Left forelimb (tissue), 1 donor: ENCODE data around the gene KRTAP5-10.
"Not testable (repeated sequence)": the region's sequence is repeated elsewhere in the genome, so short reads cannot be mapped to it uniquely, and the experiment has no call there.

Experiments used
- DNase-seq: peaks from one replicate; pipeline ENCODE4 v3.0.0-alpha.2; 2018; ENCODE audit warnings: low spot score

The KRTAP5-10 gene

DNA sequence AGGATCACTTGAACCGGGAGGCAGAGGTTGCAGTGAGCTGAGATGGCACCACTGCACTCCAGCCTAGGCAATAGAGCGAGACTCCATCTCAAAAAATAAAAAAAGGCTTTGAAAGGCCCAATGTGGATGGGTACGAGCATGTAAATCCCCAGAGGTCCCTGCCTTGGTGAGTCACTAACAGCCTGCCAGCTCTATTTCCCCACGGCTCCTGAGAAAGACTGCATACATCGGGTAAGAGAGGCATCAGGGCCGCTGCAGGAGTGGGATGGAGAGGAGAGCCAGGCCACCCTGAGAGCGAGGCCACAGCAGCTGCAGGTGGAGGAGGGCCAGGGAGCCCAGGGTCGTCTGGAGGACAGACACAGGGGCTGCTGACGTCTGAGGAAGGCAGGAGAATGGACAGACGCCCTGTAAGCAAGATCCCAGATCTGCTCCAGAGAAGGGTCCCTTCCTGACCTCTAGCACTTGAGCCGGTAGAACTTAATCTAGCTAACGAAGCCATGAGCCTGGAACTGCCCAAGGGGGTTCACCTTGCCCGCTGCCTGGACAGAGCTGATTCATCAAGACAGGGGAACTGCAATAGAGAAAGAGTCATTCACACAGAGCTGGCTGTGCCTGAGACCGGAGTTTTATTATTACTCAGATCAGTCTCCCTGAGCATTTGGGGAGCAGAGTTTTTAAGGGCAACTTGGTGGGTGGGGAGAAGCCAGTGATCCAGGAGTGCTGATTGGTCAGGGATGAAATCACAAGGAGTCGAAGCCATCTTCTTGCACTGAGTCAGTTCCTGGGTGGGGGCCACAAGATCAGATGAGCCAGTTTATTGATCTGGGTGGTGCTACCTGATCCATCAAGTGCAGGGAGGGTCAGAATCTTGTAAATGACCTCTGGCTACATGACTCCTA lies 22.2 kb upstream of the KRTAP5-10 start:
- no peak for DNase-seq

DNA sequence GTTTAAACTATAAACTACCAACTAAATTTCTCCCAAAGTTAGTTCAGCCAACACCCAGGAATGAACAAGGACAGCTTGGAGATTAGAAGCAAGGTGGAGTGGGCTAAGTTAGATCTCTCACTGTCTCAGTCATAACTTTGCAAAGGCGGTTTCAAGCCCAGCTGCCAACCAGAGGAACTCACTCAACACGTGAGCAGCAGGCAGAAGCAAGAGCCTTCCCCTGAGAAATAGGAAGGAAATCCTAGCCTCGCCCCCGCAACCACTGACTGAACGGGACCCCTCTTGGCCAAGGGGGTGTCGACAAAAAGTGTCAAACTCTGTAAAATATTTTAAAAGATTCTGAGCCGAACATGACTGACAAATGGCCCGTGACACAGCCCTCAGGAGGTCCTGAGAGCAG lies 21.5 kb upstream of the KRTAP5-10 start:
- DNase-seq = no peak

DNA sequence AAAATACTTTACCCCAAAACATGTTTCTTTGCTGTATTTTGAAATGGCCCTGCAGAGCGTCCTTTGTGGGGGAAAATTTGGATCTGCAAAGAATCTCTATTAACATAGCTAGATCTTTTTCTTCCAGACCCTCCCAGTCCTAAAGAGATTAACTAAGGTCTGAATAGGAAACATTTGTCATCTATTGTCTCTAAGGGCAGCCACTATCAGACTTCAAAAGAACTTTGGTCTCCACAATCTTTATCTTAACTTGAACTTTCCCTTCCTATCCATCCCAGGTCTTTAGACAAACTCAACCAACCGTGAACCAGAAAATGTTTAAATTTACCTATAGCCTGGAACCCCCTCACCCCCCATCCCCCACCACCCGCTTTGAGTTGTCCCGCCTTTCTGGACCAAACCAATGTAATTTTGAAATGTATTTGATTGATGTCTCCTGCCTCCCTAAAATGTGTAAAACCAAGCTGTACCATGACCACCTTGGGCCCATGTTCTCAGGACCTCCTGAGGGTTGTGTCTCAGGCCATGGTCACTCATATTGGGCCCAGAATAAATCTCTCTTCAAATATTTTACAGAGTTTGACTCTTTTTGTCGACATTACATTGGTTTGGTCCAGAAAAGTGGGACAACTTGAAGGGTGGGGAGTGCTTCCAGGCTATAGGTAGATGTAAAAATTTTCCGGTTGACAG lies 20.7 kb upstream of the KRTAP5-10 start:
- DNase-seq = no peak

DNA sequence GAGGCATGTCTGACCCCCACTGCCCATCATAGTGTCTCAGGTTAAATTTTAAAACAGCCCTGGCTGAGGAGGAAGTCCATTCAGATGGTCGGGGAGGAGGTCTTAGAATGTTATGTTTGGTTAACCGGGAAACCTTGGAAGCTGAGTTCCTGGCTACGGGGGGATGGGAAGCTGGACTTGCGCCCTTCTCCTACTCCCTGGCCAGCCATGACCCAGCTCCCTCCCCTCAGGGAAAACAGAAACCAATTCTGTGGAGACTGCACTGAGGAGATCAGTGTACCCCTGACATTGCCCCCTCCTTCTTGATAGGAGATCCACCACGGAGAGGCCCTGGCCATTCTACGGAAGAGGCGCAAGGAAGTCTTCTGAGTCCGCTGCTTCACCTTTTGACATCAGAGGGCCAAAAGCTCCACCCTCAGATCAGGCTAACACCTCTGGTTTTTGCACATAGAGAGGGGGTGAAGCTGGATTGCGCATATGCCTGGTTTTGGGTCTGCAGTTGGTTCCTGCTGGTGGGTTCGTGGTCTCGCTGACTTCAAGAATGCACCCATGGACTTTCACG lies 19.9 kb upstream of the KRTAP5-10 start:
- DNase-seq = no peak

DNA sequence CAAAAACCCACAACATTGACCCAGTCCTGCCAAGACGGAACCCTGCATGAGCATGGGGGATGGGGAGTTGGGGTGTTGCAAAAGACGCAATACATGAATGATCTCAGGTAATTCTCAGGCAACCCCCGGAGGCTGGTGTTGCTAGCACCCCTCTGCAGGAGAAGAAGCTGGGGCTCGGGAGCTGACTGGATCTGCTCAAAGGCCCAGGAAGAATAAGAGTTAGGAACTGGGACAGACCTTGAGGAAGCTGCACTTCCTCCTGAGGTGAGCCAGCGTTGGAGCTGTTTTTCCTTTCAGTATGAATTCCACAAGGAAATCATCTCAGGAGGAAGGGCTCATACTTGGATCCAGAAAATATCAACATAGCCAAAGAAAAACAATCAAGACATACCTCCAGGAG lies 17.2 kb upstream of the KRTAP5-10 start, which contains the start of gene KRTAP5-9:
TSS of gene KRTAP5-9 (plus strand) at position 301 of the 400 bp plus-strand sequence. CDS start 238 bp downstream, outside the sequence.
- DNase-seq = no peak

DNA sequence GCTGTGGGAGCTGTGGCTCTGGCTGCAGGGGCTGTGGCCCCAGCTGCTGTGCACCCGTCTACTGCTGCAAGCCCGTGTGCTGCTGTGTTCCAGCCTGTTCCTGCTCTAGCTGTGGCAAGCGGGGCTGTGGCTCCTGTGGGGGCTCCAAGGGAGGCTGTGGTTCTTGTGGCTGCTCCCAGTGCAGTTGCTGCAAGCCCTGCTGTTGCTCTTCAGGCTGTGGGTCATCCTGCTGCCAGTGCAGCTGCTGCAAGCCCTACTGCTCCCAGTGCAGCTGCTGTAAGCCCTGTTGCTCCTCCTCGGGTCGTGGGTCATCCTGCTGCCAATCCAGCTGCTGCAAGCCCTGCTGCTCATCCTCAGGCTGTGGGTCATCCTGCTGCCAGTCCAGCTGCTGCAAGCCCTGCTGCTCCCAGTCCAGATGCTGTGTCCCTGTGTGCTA lies 16.6 kb upstream of the KRTAP5-10 start:
- DNase-seq = no peak

DNA sequence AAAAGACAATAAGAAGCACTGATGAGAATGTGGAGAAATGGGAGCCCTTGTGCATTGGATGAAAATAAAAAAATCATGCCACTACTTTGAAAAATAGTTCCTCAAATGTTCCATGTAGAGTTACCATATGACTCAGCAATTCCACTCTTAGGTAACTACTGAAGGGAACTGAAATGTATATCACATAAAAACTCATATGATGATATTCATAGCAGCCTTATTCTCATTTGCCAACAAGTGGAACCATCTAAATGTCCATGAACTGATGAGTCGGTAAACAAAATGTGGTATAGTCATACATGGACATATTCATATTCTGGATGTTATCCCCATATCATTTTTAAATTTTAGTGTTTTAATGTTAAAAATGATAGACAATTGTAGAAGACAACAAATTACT lies 13.7 kb upstream of the KRTAP5-10 start:
- DNase-seq = no peak

DNA sequence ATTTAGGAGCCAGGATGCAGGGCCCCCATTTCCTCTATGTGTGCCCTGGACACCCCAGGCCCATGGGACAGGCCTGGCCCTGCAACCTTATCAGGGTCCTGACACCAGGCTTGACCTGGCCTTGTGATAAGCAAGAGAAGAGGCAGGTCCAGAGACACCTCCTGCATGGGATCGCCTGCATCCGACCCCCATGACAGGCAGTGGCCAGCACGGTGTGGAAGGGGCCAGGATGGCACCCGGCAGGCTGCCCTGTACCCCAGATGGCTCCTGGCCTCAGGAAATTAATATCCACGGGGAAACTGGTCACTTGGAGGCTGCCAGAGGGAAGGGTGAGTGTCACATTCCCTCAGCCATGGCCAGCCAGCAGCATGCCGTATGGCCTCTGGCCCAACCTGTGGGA lies 10.4 kb upstream of the KRTAP5-10 start:
- no peak for DNase-seq

DNA sequence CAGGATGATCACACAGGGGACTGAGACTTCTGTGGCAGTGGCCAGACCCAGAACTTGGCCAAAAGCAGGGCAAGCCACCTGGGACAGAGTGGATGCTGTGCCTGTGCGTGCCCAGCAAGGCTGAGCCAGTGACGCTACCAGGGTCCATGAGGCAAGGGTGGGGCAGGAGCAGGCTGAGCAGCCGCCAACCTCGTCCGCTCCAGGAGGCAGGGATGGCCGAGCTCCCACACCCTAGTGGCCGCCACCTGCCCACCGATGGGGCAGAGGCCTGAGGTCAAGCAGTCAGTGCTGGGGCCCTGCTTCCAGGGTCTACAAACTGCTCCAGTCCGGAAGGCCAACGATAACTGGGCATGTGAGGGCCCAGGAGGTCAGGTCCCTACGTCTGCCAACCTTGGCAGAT lies 9.9 kb upstream of the KRTAP5-10 start:
- no peak for DNase-seq

DNA sequence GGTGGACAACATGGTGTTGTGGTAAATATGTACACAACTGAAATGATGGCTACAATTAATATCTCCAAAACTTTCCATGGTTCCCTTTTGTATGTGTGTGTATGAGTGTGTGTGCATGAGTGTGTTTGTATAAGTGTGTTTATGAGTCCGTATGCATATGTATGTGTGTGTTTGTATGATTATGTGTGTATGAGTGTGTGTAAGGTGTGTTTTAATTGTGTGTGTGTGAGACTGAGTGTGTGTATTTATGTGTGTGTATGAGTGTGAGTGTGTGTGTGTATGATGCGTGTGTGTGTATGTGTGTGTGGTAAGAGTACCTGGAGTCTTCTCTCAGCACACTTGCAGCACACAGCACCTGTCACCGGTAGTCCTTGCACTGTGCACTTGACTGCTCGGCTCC lies 9.3 kb upstream of the KRTAP5-10 start:
- no peak for DNase-seq

DNA sequence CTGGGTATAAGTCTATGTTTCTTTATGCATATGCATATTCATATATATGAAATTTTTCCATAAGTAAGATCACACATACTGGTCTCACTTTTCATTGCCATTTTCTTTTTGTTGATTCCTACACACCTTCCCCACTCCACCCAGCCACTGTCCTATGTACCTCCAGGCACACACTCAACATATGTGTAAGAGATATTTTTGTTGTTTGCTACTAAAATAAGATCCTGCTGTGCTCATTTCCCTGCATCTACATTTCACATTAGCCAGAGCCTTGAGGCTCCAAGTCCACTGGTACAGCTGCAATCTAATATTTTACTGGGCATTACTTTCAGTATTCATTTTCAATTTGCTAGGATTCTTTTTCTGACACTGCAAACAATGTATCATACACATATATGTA lies 8.1 kb upstream of the KRTAP5-10 start:
- DNase-seq = no peak

DNA sequence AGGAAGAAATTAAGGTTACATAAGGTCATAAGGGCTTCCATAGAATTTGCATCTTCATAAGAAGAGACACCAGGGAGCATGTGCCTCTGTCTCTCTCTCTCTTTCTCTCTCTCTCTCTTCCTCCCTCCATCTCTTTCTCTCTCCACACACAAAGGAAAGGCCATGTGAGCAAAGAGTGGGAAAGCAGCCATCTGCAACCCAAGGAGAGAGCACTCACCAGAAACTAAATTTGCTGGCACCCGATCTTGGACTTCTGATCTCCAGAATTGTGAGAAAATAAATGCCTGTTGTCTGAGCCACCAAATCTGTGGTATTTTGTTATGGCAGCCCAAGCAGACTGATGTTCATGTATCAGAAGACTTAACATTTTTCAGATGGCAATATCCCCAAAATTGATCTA lies 6.4 kb upstream of the KRTAP5-10 start:
- DNase-seq = no peak

DNA sequence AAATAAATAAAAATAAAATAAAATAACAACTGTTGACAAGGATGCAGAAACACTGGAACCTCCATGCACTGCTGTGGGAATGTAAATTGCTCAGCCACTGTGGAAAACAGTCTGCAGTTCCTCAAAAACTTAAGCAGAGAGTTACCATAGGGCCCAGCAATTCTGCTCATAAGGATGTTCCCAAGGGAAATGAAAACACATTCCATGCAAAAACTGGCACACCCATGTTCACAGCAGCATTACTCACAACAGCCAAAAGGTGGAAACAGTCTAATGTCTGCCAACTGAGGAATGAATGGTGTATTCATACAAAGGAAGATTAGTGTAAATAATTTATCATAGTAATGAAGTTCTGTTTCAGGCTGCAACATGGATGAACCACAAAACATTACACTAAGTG lies 3.2 kb upstream of the KRTAP5-10 start:
- no peak for DNase-seq

DNA sequence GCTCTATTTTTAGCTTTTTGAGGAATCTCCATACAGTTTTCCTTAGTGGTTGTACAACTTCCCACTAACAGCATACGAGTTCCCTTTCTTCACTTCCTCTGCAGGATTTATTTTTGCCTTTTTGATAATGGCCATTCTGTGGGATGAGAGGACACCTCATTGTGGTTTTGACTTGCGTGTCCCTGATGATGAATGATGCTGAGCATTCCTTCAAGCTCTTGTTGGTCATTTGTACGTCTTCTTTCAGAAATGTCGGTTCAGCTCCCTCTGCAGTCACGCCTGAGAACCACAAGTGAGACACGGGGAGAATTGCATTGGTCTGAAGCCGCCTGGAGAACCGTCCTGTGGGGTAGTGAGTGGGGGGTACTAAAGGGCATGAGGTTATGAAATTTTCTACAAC lies 2.0 kb upstream of the KRTAP5-10 start:
- no peak for DNase-seq

DNA sequence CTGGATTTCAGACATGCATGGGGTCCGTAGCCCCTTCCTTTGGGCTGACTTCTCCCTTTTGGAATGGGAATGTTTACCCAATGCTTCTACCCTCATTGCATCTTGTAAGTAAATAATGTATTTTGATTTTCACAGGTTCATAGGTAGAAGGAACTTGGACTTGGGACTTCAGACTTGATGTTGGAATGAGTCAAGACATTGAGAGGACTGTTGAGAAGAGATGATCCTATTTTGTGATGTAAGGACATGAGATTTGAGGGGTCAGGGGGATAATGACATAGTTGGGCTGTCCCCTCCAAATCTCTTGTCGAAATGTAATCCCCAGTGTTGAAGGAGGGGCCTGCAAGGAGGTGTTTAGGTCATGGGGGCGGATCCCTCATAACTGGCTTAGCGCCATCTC lies 933 bp upstream of the KRTAP5-10 start:
- no peak for DNase-seq

DNA sequence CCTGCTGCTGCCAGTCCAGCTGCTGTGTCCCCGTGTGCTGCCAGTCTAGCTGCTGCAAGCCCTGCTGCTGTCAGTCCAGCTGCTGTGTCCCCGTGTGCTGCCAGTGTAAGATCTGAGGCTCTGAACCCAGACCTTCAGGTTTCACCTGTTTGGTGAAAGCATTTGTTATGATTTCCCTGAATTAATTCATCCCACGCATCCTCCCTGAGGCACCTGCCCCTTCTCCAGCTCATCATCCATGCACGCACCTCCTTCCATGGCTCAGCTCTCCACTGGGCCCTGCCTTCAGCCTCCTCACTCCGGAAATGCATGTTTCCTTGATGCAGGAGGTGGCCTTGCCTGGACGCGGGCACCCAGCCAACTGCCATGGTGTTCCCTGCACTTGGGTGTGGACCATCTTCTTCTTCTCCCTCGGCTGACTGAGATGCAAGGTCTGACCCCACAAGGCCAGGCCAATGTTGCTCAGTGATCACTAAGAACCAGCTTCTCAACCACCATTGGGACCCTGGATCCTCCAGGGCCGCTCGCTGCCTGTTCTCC lies 788 bp downstream of the KRTAP5-10 start:
- no peak for DNase-seq

DNA sequence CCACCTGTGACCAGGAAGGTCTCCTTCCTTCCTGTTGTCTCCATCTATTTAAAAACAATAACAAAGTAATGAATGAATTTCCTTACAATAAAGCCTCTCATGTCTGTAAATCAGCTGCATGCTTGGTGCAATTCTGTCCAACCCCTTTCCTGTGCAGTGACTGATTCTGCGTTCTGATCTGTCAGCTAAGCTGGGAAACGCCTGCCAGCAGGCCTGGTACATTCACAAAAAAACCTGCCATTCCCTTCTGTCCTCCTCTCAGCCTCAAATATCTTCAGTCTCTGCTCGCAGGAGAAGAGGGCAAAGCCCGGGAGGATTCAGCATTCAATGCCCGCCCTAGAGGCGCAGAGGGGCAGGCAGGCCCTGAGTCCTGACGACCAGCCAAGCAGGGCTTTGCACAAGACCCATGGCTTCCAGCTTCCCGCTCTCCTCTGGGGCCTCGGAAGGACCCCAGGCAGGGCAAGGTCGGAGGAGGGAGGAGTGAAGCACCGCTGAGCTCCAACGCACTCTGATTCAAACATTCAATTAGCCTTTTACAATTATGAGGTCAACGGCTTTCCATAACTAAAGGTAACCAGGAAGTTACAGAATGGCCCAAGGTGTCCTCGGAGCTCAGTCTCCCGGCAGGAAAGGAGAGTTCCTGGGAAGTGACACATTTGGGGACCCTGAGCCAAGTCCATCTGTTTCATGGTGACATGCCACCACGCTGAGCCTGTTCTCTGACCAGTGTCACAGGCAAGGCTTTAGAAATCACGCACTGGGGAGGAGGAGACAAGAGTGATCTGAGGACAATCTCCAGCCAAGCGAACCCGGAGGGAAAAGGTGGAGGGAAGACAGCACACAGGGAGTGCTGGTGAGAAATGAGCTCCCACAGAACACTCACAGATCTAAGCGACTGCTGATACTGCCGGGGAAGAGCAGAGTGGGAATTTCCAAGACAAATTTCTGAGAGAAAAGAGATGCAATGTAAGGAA lies 1.6 kb downstream of the KRTAP5-10 start:
- not testable (repeated sequence) for DNase-seq

DNA sequence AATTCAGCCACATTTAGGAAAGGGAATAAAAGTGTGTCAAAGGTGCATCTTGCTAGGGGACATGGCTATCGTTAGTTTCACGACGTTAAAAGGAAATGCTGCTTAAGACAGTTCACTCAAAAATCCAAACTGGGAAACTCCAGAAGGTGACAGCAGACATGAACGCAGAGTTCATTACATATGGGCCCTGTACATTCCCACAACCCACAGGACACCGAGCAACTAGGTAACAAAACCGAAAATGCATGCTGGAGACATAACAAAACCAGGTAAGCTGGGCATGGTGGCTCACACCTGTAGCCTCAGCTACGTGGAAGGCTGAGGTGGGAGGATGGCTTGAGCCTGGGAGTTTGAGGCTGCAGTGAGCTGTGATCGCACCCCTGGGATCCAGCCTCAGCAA lies 2.3 kb downstream of the KRTAP5-10 start:
- not testable (repeated sequence) for DNase-seq

DNA sequence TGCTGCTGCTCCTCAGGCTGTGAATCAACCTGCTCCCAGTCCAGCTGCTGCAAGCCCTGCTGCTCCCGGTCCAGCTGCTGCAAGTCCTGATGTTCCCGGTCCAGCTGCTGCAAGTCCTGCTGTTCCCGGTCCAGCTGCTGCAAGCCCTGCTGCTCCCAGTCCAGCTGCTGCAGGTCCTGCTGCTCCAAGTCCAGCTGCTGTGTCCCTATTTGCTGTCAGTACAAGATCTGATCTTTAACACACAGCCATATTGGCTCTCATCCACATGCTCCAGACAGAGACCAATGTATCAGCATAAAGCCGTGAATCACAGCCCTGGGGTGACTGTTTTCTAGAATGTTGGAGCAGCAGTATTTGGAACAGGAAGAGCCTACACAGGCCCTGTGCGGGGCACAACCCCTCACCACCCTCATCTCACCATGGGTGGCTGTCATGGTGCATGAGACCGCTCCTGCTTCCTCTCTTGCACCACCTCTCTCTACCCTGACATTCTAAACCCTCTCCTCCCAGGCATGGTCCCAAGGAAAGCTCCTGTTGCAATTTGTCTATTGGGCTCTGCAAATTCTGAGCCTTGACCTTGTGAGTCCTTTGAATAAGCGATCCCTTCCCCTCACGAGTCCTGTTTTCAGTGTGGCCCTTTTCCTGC lies 3.5 kb downstream of the KRTAP5-10 start:
- peak; percentile 76 for DNase-seq

DNA sequence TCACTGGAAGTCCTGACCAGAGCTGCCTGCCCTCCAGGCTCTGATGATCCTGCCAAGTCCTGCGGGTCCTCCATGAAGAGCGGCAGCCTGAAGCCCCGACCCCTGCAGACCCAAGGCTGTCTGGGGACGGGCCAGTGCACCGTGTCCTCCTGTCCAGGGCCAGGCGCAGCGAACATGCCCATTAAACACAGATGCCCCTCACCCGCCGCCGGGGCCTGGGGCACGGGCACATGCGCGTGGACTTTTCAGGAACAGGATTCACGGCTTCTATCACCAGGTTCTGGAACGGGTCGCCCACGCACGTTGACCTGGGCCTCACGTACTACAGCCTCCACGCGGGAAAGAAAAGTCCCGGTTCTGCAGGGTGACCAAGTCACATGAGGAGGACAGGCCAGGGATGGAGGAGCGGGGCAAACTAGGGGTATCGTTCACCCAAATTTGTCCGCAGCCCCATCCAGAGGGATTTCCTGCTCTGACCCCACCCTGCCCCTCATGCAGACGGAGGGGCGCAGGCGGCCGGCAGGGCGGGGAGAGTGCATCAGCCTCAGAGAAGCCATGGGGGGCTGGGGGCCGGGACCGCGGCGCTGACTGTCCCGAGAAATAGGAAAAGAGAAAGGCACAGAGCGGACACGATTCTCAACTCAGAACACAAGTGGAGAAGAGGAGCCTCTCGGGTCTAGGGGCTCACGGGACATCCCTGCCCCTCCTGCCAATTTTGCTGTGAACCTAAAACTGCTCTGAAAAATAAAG lies 5.9 kb downstream of the KRTAP5-10 start:
- not testable (repeated sequence) for DNase-seq
